IgD-negative memory B cell (primary cell): ENCODE results near the gene GPR37L1. TPM values are rescaled to one million over a fixed set of nuclear protein-coding genes. Genes with fewer than 3 reads are reported as not detected.

Experiments used
- H3K27ac Mint-ChIP-seq, 3 donors: one replicate each; pipeline ENCODE4 v1.8.0; 2020 to 2022; ENCODE audit warnings: mild to moderate bottlenecking in 3 of 3, mixed read lengths in 3 of 3, moderate library complexity in 1 of 3
- H3K27me3 Mint-ChIP-seq: one replicate; pipeline ENCODE4 v1.8.0; 2021; ENCODE audit warnings: mixed read lengths
- H3K36me3 Mint-ChIP-seq: one replicate; pipeline ENCODE4 v1.8.0; 2020; ENCODE audit warnings: mild to moderate bottlenecking, mixed read lengths
- H3K4me1 Mint-ChIP-seq, 3 donors: one replicate each; pipeline ENCODE4 v1.8.0; 2020 to 2022; ENCODE audit warnings: mixed read lengths in 3 of 3, mild to moderate bottlenecking in 1 of 3
- H3K4me3 Mint-ChIP-seq, 4 donors: one replicate each; pipeline ENCODE4 v1.8.0; 2020 to 2022; ENCODE audit warnings: mild to moderate bottlenecking in 4 of 4, mixed read lengths in 4 of 4, moderate library complexity in 3 of 4
- H3K9me3 Mint-ChIP-seq, 3 donors: one replicate each; pipeline ENCODE4 v1.8.0; 2020 to 2021; ENCODE audit warnings: mixed read lengths in 3 of 3, mild to moderate bottlenecking in 1 of 3
- polyA plus RNA-seq: library from polyadenylated mRNA; unstranded; fragments of 300-500 nt; fragmentation: Illumina TruSeq; gene quantifications from one replicate; pipeline ENCODE4 v1.2.3, GENCODE V29; 2021

Gene GPR37L1, protein sequence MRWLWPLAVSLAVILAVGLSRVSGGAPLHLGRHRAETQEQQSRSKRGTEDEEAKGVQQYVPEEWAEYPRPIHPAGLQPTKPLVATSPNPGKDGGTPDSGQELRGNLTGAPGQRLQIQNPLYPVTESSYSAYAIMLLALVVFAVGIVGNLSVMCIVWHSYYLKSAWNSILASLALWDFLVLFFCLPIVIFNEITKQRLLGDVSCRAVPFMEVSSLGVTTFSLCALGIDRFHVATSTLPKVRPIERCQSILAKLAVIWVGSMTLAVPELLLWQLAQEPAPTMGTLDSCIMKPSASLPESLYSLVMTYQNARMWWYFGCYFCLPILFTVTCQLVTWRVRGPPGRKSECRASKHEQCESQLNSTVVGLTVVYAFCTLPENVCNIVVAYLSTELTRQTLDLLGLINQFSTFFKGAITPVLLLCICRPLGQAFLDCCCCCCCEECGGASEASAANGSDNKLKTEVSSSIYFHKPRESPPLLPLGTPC
- polyA plus RNA-seq: 0.11 TPM

DNA sequence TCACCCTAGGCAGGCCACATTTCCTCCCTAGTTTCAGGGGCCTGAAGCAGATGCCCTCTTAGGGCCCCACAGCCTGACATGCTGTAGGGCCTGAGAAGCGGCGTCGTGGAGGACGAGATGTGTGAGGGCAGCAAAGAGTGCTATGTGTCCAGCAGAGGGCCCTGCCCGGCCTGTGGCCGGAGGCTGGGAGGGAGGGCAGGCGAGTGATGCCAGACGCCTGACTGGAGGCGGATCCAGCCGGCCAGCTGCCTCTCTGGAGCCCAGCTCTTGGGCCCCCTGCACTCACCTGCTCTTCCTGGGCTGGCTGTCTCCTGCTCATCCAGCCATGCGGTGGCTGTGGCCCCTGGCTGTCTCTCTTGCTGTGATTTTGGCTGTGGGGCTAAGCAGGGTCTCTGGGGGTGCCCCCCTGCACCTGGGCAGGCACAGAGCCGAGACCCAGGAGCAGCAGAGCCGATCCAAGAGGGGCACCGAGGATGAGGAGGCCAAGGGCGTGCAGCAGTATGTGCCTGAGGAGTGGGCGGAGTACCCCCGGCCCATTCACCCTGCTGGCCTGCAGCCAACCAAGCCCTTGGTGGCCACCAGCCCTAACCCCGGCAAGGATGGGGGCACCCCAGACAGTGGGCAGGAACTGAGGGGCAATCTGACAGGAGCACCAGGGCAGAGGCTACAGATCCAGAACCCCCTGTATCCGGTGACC lies at the start of gene GPR37L1:
Gene GPR37L1 (plus strand): TSS at position 279 of the 697 bp plus-strand sequence. CDS start 47 bp downstream, at position 326.
- peaks cover 0 to 2% (median 0%) of the 10 kb centered on the region in 3 donors for H3K9me3 Mint-ChIP-seq

DNA sequence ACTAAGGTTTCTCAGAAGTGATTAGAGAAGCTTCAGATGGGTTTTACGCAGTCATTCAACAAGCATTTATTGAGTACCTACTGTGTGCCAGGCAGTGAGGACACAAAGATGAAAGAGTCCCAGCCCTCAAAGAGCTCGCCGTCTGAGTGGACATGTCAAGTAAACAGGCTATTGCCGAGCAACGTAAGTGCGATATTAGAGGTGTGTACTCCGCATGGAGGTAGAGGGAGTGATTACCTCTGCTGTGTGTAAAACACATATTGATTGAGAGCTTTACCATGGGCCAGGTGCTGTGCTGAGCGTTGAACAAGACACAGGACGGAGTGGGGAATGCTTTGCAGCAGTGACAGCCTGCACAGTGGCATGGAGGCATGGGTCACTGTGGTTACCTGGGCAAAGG lies 49.5 kb upstream of the GPR37L1 start:
- H3K27me3 Mint-ChIP-seq: peaks cover 2% of the 10 kb centered on the region
- H3K4me3 Mint-ChIP-seq: no peak overlapping the region
- H3K4me1 Mint-ChIP-seq: peaks cover 0 to 3% (median 0%) of the 10 kb centered on the region in 3 donors
- H3K27ac Mint-ChIP-seq: no peak overlapping the region
- no peaks in the 10 kb centered on the region for H3K9me3 Mint-ChIP-seq
- peaks cover 2% of the 10 kb centered on the region for H3K36me3 Mint-ChIP-seq

More for the DNA sequence above, at the start of gene GPR37L1:
- H3K27me3 Mint-ChIP-seq: peaks cover 3% of the 10 kb centered on the region
- no peaks in the 10 kb centered on the region for H3K4me1 Mint-ChIP-seq
- peak within 1 kb of the TSS in 1 of 3 donors; percentile 39 for H3K27ac Mint-ChIP-seq
- H3K4me3 Mint-ChIP-seq: no peak within 1 kb of the TSS
- H3K36me3 Mint-ChIP-seq: no peaks in the 10 kb centered on the region

DNA sequence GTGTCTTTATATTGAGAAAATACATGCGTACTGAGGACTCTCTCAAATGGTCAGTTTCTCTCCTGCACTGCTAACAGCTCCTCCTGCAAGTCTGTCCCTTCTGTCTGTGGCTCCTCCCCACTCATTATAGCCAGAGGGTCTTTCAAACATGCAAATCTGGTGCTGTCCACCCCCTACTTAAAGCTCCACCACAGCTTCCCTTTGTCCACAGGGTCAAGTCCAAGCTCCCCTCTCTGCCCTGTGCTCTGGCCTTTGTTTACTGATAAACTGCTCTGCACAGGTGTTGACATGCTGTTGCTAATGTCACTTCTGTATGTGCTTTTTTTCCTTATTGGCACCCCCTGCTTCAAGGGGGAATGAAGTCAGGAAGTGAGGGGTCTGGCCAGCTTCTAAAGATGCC lies 47.7 kb upstream of the GPR37L1 start:
- Mint-ChIP-seq H3K27me3 (peaks cover 1% of the 10 kb centered on the region), H3K27ac (no peak overlapping the region), H3K36me3 (peaks cover 3% of the 10 kb centered on the region), H3K9me3 (no peaks in the 10 kb centered on the region), H3K4me1 (peaks cover 0 to 2% (median 0%) of the 10 kb centered on the region in 3 donors), H3K4me3 (no peak overlapping the region)

DNA sequence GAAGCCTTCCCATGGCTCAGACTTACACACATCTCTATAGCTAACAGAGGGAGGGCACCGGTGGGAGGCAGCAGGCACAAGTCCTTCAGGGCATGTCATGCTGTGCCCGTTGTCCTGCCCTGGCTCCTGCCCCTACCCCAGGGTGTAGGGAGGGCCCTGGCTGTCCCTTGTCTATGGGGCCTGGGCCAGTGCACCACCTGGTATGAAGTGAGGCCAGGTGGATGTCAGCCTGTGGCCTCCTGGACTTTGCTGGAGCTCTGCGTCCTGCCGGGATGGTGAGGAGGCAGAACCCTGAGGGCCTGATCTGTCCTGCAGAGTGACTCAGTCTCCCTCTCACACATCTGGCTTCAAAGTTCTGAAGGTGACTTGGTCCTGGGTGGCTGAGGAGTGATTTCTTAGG lies 47.3 kb upstream of the GPR37L1 start:
- peaks cover 1% of the 10 kb centered on the region for H3K27me3 Mint-ChIP-seq
- H3K36me3 Mint-ChIP-seq: peaks cover 4% of the 10 kb centered on the region
- H3K4me1 Mint-ChIP-seq: peaks cover 0 to 2% (median 0%) of the 10 kb centered on the region in 3 donors
- no peaks in the 10 kb centered on the region for H3K9me3 Mint-ChIP-seq
- no peak overlapping the region for H3K4me3 Mint-ChIP-seq
- no peak overlapping the region for H3K27ac Mint-ChIP-seq

DNA sequence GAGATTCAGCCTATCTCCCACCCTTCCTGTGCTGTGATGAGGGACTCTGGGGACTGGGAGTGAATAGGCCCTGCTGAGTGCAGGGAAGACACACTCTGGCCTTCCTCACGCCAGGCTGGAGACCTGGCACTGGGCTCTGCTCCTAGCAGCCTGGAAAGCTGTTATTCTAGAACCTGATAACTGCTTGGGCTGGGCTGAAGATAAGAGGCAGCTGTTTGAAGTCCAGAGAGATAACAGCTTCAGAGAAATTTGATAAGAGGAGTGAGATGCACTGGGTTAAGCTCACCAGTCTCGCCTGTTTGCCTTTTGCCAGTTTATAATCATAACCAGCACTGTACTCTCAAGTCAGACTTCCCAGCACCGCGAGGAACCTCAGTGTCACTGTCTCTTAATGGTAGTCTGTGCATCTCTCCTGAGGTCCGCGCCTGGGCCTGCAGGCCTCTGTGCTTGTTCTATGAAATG lies 46.6 kb upstream of the GPR37L1 start:
- Mint-ChIP-seq H3K36me3 (peaks cover 4% of the 10 kb centered on the region), H3K27ac (no peak overlapping the region), H3K27me3 (peaks cover 1% of the 10 kb centered on the region), H3K4me1 (peaks cover 0 to 2% (median 0%) of the 10 kb centered on the region in 3 donors), H3K4me3 (no peak overlapping the region), H3K9me3 (no peaks in the 10 kb centered on the region)

DNA sequence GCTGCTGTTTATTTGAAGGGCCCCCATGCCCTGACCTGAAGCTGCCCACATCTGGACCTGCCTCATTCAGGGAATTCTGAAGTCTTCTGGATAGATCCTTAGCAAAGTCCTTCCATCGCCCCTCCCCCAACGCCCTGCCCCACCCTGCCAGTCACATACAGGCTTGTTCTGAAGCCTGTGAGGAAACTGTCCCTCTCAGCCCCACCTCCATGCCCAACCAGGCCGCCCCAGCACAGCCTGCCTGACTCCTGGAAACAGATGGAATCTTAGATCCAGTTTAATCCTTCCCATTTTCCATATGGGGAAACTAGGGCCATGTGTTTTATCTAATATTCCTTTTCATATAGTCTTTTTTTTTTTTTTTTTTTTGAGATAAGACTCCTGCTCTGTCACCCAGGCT lies 44.5 kb upstream of the GPR37L1 start:
- no peak overlapping the region for H3K4me3 Mint-ChIP-seq
- H3K4me1 Mint-ChIP-seq: peaks cover 0 to under 1% (median 0%) of the 10 kb centered on the region in 3 donors
- H3K27ac Mint-ChIP-seq: no peak overlapping the region
- H3K36me3 Mint-ChIP-seq: peaks cover 3% of the 10 kb centered on the region
- H3K9me3 Mint-ChIP-seq: no peaks in the 10 kb centered on the region
- peaks cover 1% of the 10 kb centered on the region for H3K27me3 Mint-ChIP-seq

DNA sequence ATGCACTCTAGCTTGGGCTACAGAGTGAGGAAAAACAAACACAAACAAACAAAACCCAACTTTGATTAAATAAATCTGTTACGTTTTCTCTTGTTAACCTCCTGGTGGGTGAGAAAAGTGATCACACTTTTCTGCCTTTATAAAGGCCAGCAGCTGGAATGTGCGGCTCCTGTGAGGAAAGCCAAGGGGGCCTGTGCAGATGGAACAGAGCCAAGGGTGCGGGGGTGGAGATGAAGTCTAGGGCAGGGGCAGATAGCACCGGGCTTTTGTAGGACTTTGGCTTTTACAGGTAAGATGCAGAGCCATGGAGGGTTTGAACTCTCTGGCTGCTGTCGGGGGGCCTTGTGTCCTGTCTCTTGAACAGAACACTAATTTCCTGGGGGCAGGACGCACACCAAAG lies 40.7 kb upstream of the GPR37L1 start:
- Mint-ChIP-seq H3K4me1 (no peaks in the 10 kb centered on the region), H3K27ac (no peak overlapping the region), H3K36me3 (peaks cover 2% of the 10 kb centered on the region), H3K27me3 (peaks cover 3% of the 10 kb centered on the region), H3K9me3 (peaks cover 0 to 1% (median 0%) of the 10 kb centered on the region in 3 donors), H3K4me3 (no peak overlapping the region)

DNA sequence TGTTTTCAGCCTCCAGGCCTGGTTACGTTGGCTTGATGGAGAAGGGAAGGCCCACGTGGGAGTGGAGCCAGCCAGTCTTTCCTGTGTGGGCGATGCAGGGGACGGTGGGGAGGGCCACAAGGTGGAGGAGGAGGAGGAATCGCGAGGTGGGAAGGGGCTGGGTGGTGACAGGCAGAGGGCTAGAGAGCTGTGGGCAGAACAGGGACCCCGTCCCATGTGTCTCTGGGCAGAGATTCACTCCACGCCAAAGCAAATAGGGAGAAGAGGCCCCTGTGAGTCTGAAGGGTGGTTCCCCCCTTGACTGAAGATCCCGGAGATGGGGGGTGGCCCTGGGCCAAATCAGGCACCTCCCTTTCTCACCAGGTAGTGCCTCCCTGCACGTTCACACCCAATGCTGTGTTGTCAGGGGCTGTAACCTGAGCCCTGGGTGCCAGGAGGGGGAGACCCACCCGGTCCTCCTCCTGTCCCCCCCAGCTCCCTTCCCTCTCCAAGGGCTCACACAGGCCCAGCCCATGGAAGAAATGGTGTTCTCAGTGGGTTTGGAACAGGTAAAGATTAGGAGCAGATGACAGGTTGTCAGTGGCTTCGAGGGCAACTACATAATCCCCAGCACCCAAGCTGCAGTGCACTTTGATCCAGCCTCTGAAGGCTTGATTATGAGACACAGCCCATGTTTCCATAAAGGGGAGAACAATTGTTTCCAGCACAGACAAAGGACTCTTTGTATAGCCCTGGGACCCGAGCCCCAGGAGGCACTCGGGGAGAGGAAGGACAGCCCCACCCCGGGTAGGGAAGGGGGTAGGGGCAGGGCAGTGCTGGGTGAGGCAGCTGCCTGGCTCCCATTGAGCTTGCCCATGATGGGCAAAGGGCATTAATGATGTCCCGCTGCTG lies 37.7 kb upstream of the GPR37L1 start:
- H3K36me3 Mint-ChIP-seq: peaks cover under 1% of the 10 kb centered on the region
- H3K9me3 Mint-ChIP-seq: peaks cover 0 to 1% (median 0%) of the 10 kb centered on the region in 3 donors
- no peak overlapping the region for H3K4me3 Mint-ChIP-seq
- peaks cover 4% of the 10 kb centered on the region for H3K27me3 Mint-ChIP-seq
- H3K27ac Mint-ChIP-seq: no peak overlapping the region
- H3K4me1 Mint-ChIP-seq: no peaks in the 10 kb centered on the region

DNA sequence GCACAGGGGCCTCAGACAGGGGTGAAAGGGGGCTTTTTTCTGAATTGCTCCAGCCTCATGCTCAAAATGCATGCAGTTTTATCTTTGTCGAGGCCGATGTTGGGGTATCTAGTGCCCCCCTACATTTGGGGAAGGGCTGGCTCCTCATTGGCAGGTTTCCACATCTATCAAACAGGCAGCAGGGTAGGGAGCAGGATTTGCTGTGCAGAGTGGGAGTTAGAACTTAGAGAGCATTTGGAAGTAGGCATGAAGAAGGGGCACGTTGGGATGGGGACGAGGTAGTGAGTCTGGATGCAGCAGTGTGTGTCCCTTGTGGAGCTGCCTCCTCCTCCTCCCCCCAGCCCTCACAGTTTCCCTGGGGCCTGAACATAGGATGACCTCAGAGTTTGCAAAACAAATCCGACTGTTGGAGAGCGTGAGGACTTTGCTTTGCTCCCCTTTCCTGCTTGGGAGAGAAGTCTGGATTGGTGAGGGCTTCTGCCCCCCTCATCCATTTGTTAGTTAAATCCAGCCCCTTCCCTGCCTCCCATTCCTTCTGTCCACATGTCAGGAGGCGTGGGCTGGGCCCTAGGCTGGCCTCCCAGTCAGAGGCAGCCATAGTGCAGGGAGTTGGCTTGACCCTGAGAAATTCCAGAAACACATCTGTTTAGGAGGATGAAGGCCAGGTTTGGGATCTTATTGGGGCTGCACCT lies 36.9 kb upstream of the GPR37L1 start:
- no peaks in the 10 kb centered on the region for H3K36me3 Mint-ChIP-seq
- H3K4me1 Mint-ChIP-seq: no peaks in the 10 kb centered on the region
- no peak overlapping the region for H3K4me3 Mint-ChIP-seq
- H3K27me3 Mint-ChIP-seq: peaks cover 4% of the 10 kb centered on the region
- H3K9me3 Mint-ChIP-seq: peaks cover 0 to 1% (median 0%) of the 10 kb centered on the region in 3 donors
- no peak overlapping the region for H3K27ac Mint-ChIP-seq

DNA sequence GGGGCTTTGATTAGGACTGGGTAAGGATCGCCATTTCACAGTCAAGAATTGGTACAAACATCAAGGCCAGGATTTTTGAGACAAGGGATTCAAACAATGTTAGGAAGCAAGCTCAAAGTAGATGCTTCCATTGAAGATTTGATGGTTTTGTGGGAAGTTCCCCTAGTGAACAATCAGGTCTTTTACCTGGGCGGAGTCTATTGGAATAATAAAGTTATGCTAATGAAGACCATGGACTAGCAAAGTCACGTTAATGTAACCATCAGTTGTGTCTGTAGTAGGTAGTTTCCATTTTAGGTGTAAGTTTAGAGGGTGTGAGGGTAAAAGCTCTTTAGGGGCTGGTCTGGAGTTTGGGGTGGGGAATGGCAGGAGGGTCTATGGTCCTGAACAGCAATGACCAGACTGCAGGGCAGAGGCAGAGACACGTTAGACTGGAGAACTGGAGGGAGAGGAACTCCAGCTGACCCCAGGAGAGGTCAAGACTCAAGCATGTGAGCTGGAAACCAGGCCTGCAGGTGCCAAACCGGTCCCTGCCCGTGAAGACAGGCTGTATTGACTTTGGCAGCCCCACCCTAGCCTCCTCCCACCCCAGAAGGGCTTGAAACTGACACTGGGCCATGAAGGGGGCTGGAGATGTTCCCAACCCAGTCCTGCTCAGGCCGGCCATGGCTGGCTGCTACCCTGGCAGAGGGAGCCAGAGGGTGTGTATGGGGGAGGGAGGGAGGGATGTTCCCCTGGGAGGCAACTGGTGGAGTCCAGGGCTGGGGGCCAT lies 36.0 kb upstream of the GPR37L1 start:
- H3K27ac Mint-ChIP-seq: no peak overlapping the region
- H3K9me3 Mint-ChIP-seq: peaks cover 0 to 1% (median 0%) of the 10 kb centered on the region in 3 donors
- H3K4me3 Mint-ChIP-seq: no peak overlapping the region
- no peaks in the 10 kb centered on the region for H3K4me1 Mint-ChIP-seq
- H3K27me3 Mint-ChIP-seq: peaks cover 10% of the 10 kb centered on the region
- H3K36me3 Mint-ChIP-seq: no peaks in the 10 kb centered on the region

DNA sequence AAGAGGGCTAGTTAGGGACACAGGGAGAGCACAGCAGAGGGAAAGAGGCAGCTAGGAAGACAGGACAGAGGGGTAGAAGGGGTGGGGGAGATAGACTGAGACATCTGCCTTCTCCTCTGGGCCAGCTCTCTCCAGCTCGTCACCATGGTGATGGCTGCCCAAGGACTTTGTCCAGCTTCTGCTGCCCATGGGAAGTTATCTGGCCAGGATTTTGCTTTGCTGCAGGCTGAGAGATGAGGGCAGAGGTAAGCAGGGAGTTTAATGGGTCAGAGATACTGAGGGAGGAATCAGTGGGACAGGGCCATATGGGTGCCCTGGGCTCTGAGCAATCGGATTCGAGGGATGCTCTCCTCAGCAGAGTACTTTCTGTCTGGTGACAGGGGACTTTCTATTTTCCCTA lies 34.5 kb upstream of the GPR37L1 start:
- peaks cover 0 to 1% (median 0%) of the 10 kb centered on the region in 3 donors for H3K9me3 Mint-ChIP-seq
- H3K36me3 Mint-ChIP-seq: no peaks in the 10 kb centered on the region
- H3K4me3 Mint-ChIP-seq: no peak overlapping the region
- peaks cover 10% of the 10 kb centered on the region for H3K27me3 Mint-ChIP-seq
- H3K4me1 Mint-ChIP-seq: peaks cover 0 to 1% (median 0%) of the 10 kb centered on the region in 3 donors
- H3K27ac Mint-ChIP-seq: no peak overlapping the region

DNA sequence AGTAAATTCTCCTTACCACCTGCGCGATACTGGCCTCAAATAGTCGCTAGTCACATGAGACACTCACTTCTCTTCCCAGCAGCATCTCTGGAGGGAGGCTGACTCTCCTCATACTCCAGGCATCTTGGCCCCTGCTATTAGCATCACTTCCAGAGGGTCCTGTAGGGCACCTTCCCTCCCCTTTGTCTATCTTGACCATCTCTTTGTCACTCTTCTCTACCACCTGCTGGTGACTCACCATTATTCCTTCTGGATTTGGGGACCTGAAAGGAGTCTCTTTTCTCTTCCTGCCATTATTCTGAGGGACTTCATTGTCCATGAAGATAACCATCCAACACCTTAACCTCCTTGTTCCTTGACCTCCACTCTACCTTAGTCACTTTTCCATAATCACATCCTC lies 31.7 kb upstream of the GPR37L1 start:
- no peaks in the 10 kb centered on the region for H3K9me3 Mint-ChIP-seq
- H3K36me3 Mint-ChIP-seq: peaks cover 3% of the 10 kb centered on the region
- H3K27me3 Mint-ChIP-seq: peaks cover 7% of the 10 kb centered on the region
- peaks cover 0 to 1% (median 0%) of the 10 kb centered on the region in 3 donors for H3K4me1 Mint-ChIP-seq
- no peak overlapping the region for H3K27ac Mint-ChIP-seq
- H3K4me3 Mint-ChIP-seq: no peak overlapping the region

DNA sequence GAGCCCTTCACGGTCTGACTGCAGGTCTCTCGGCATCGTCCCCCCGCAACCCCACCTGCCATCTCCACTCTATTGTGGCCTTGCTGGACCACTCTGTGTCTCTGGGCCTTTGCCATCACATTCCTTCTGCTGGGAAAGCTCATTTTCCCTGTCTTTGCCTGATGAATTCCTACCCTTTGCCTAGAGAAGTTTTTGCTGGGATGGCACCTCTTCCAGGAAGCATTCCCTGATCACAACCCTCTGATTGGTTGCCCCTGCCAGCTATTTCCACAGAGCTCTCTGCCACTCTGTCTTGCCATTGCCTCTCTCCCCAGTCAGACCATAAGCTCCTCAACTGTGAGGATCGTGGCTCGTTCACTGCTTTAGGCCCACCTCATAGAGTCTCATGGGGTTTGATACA lies 28.9 kb upstream of the GPR37L1 start:
- peaks cover 7% of the 10 kb centered on the region for H3K27me3 Mint-ChIP-seq
- peaks cover 3% of the 10 kb centered on the region for H3K36me3 Mint-ChIP-seq
- peak overlapping the region in 1 of 4 donors; percentile 73 for H3K4me3 Mint-ChIP-seq
- peak overlapping the region in 1 of 3 donors; percentile 66 for H3K27ac Mint-ChIP-seq
- peaks cover 0 to 1% (median 0%) of the 10 kb centered on the region in 3 donors for H3K4me1 Mint-ChIP-seq
- H3K9me3 Mint-ChIP-seq: no peaks in the 10 kb centered on the region
